ENCODE data around the gene RNF187. TPM values are rescaled to one million over a fixed set of nuclear protein-coding genes. Genes with fewer than 3 reads are reported as not detected.

RNF187 gene
- 55.0 and 104 TPM in 2 replicates for total RNA-seq

GRCh38 chr1:228487336-228488124 is at the start of gene RNF187:
RNF187 (plus strand) TSS chr1:228487382.

Other genes starting within 250 kb of the RNF187 start
- gene TRIM11, start 80.5 kb upstream of the RNF187 start, total RNA-seq, result 11.3 and 11.7 TPM in 2 replicates
- 0.16 and 0.34 TPM in 2 replicates for gene TRIM17, start 70.5 kb upstream of the RNF187 start, total RNA-seq
- gene RHOU, start 248.1 kb downstream of the RNF187 start, total RNA-seq, result 0.17 and 1.4 TPM in 2 replicates